Tibial nerve (tissue), 3 donors: ENCODE data around the gene MOCS1.

ENCODE experiments used
- CTCF ChIP-seq, 5 experiments: fragments of 200-600 bp in 3 of 5; fragments of 450-650 bp in 2 of 5; sonication (generic) in 3 of 5; IDR thresholded peaks; one replicate each; pipeline ENCODE4 v1.5.1; 2016 to 2019; ENCODE audit warnings: antibody characterized with exemption in 5 of 5, mild to moderate bottlenecking in 3 of 5, moderate library complexity in 2 of 5
- POLR2A ChIP-seq, 2 donors: fragments of 450-650 bp; IDR thresholded peaks; one replicate each; pipeline ENCODE4 v1.6.1; 2017; ENCODE audit warnings: antibody characterized with exemption in 2 of 2, mild to moderate bottlenecking in 2 of 2, moderate library complexity in 2 of 2

- TF ChIP-seq CTCF (IDR thresholded peaks at IDR 0.05): no peak
- no peak for TF ChIP-seq POLR2A (IDR thresholded peaks at IDR 0.05)
These were observed 31.3 kb downstream of the MOCS1 start for GRCh38 chr6:39902786-39903465.
